Fibroblast of lung (primary cell): Measurements from ENCODE around the gene TMEM121. TPM values are rescaled to one million over a fixed set of nuclear protein-coding genes. Genes with fewer than 3 reads are reported as not detected.

Experiments
- DNase-seq, 2 donors: peaks; one replicate each; pipeline versions ENCODE4 v3.0.0 to v3.0.0-alpha.2; 2010; ENCODE audit warnings: low read depth in 2 of 2
- H2AFZ ChIP-seq: 2 replicates; pipeline ENCODE4 v1.5.1; 2012; ENCODE audit warnings: low read length, control low read depth, inconsistent platforms
- H3K27ac ChIP-seq: 2 replicates; pipeline ENCODE4 v1.5.1; 2011; ENCODE audit warnings: low read length, control low read depth; ENCODE audit not compliant: insufficient read depth
- H3K27me3 ChIP-seq: 2 replicates; pipeline ENCODE4 v1.5.1; 2011; ENCODE audit warnings: mild to moderate bottlenecking, low read length; ENCODE audit not compliant: control insufficient read depth, insufficient read depth
- H3K36me3 ChIP-seq: 2 replicates; pipeline ENCODE4 v1.5.1; 2011; ENCODE audit warnings: low read length; ENCODE audit not compliant: control insufficient read depth, insufficient read depth
- H3K4me1 ChIP-seq: 2 replicates; pipeline ENCODE4 v1.5.1; 2011; ENCODE audit warnings: low read length; ENCODE audit not compliant: control insufficient read depth, insufficient read depth; ENCODE audit errors: extremely low read depth
- H3K4me2 ChIP-seq: 2 replicates; pipeline ENCODE4 v1.5.1; 2011; ENCODE audit warnings: low read length, control low read depth; ENCODE audit not compliant: insufficient read depth; ENCODE audit errors: extremely low read depth
- H3K4me3 ChIP-seq, 4 experiments: fragments of 200-600 bp in 1 of 4; sonication (generic) in 1 of 4; replicated peaks in 1 of 4; 2 replicates each; pipeline ENCODE4 v1.5.1; 2011 to 2016; ENCODE audit warnings: low read length in 4 of 4, low read depth in 3 of 4, mild to moderate bottlenecking in 3 of 4, control low read depth in 2 of 4, inconsistent platforms in 1 of 4, mixed read lengths in 1 of 4; ENCODE audit not compliant: insufficient read depth in 1 of 4; ENCODE audit errors: control extremely low read depth in 1 of 4
- H3K79me2 ChIP-seq: 2 replicates; pipeline ENCODE4 v1.5.1; 2012; ENCODE audit warnings: mild to moderate bottlenecking, low read length, inconsistent platforms; ENCODE audit not compliant: control insufficient read depth, insufficient read depth
- H3K9ac ChIP-seq: 2 replicates; pipeline ENCODE4 v1.5.1; 2011; ENCODE audit warnings: mild to moderate bottlenecking, low read length, control low read depth; ENCODE audit not compliant: insufficient read depth
- H3K9me3 ChIP-seq: 2 replicates; pipeline ENCODE4 v1.5.1; 2012; ENCODE audit warnings: low read depth, low read length; ENCODE audit not compliant: control insufficient read depth, insufficient read depth
- H4K20me1 ChIP-seq: 2 replicates; pipeline ENCODE4 v1.5.1; 2011; ENCODE audit warnings: low read length; ENCODE audit not compliant: control insufficient read depth, insufficient read depth; ENCODE audit errors: extremely low read depth
- CTCF ChIP-seq, 2 donors: IDR thresholded peaks in 1 of 2; conservative IDR thresholded peaks in 1 of 2; 1 replicate in 1 of 2; 2 replicates in 1 of 2; pipeline ENCODE4 v1.5.1; 2011 to 2012; ENCODE audit warnings: low read length in 2 of 2, control low read depth in 1 of 2, inconsistent platforms in 1 of 2, low read depth in 1 of 2, mild to moderate bottlenecking in 1 of 2
- EZH2 ChIP-seq: IDR thresholded peaks from 2 replicates; pipeline ENCODE4 v1.5.1; 2012; ENCODE audit warnings: low read length, control low read depth, mild to moderate bottlenecking; ENCODE audit errors: missing control alignments
- polyA plus RNA-seq, 2 donors: library from polyadenylated mRNA; depleted of rRNA in 1 of 2; stranded (reverse) in 1 of 2; unstranded in 1 of 2; fragments of >200 nt; gene quantifications; 2 replicates each; pipeline ENCODE4 v1.2.1, GENCODE V29; 2011 to 2012; ENCODE audit warnings: missing spikeins in 1 of 2
- total RNA-seq: library from RNA; depleted of rRNA; stranded (reverse); fragments of >200 nt; gene quantifications from 2 replicates; pipeline ENCODE4 v1.2.1, GENCODE V29; 2014

TMEM121 gene
- total and polyA plus RNA-seq, 2 donors (not counting 1 experiment from before 2014, with no cell fraction given), result 0.30 to 5.1 TPM

- Histone ChIP-seq H3K9ac (peak within 1 kb of the TSS; percentile 88), H2AFZ (peak within 1 kb of the TSS; percentile 62), H3K36me3 (no peaks in the 10 kb centered on the region), H4K20me1 (no peaks in the 10 kb centered on the region), H3K9me3 (no peaks in the 10 kb centered on the region), H3K4me2 (peak within 1 kb of the TSS; percentile 92), H3K27ac (peak within 1 kb of the TSS; percentile 90), H3K4me3 (peak within 1 kb of the TSS; percentile 47 to 70 (median 65)), H3K4me1 (peaks cover 4% of the 10 kb centered on the region), H3K27me3 (peaks cover 18% of the 10 kb centered on the region), H3K79me2 (peaks cover 3% of the 10 kb centered on the region)
- DNase-seq, result peak; percentile 100
- TF ChIP-seq CTCF (conservative IDR thresholded peaks at IDR 0.05 in 1 of 2, IDR thresholded peaks at IDR 0.05 in 1 of 2; ENCODE audit: low read depth in 1 of 2, low read length in 2 of 2), result peak; percentile 44 to 52
- peak; percentile 55 for TF ChIP-seq EZH2
These were observed 35.6 kb upstream of the TMEM121 start, which contains the start of gene TEDC1 for GRCh38 chr14:105490572-105491365. TEDC1 (plus strand) TSS chr14:105491246; CDS start chr14:105491376, 130 bp downstream.

DNA sequence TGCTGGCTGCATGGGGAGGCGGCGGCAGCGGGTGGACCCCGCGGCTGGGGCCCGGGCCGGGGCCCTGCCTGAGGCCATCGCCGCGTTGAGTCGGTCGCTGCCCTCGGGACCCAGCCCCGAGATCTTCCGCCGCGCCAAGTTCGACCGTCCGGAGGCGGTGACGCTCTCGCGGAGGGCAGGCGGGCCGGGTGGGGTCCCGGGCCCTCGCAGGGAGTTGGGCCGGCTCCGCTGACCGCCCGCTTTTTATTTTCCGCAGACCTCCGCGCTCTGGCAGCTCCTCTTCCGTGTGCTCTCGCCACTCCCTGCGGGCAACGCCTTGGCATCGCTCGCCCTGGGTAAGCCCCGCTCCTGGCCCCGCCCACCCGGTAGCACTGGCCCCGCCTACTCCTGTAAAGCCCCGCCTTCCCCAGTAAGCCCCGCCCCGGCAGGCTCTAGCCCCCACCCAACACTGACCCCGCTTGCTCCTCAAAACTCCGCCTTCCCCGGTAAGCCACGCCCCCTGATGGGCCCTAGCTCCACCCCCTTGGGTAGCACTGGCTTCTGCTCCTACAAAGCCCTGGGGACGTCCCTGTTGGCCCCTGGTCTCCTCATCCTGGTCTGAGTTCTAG, 34.9 kb upstream of the TMEM121 start:
- H2AFZ ChIP-seq, result peak overlapping the region; percentile 62
- no peaks in the 10 kb centered on the region for H4K20me1 ChIP-seq
- peak overlapping the region; percentile 66 for H3K9ac ChIP-seq
- peak overlapping the region; percentile 47 to 69 (median 62) for H3K4me3 ChIP-seq
- TF ChIP-seq CTCF (conservative IDR thresholded peaks at IDR 0.05 in 1 of 2, IDR thresholded peaks at IDR 0.05 in 1 of 2; ENCODE audit: low read depth in 1 of 2, low read length in 2 of 2) (no peak), EZH2 (no peak)
- H3K9me3 ChIP-seq, result no peaks in the 10 kb centered on the region
- peak overlapping the region; percentile 78 for H3K27ac ChIP-seq
- H3K79me2 ChIP-seq, result peaks cover 3% of the 10 kb centered on the region
- H3K4me2 ChIP-seq, result peak overlapping the region; percentile 68
- DNase-seq, result peak; percentile 21 to 38
- peaks cover 4% of the 10 kb centered on the region for H3K4me1 ChIP-seq
- H3K36me3 ChIP-seq, result no peaks in the 10 kb centered on the region
- H3K27me3 ChIP-seq, result peaks cover 11% of the 10 kb centered on the region
